Measurements from ENCODE around the gene EIF5B. TPM values are rescaled to one million over a fixed set of nuclear protein-coding genes. Genes with fewer than 3 reads are reported as not detected.
"Not testable (repeated sequence)": the region's sequence is repeated elsewhere in the genome, so short reads cannot be mapped to it uniquely, and the experiment has no call there.

Gene EIF5B
- total RNA-seq, 1 donor: 10.2 TPM

GRCh38 chr2:99368854-99369253, 31.7 kb downstream of the EIF5B start:
- not testable (repeated sequence) for DNase-seq (ENCODE audit: low read depth in 2 of 3, low spot score in 2 of 3)

- DNase-seq (ENCODE audit: low read depth in 2 of 3, low spot score in 2 of 3): no peak
Observed at GRCh38 chr2:99373144-99373543, 36.0 kb downstream of the EIF5B start.

- DNase-seq (ENCODE audit: low read depth in 2 of 3, low spot score in 2 of 3): no peak
Observed at GRCh38 chr2:99374747-99375146, 37.6 kb downstream of the EIF5B start.

- no peak for DNase-seq (ENCODE audit: low read depth in 2 of 3, low spot score in 2 of 3)
Observed at GRCh38 chr2:99376254-99376864, 39.2 kb downstream of the EIF5B start.

- no peak for DNase-seq (ENCODE audit: low read depth in 2 of 3, low spot score in 2 of 3)
Observed at GRCh38 chr2:99377879-99378278, 40.7 kb downstream of the EIF5B start.

GRCh38 chr2:99380376-99381010, 43.3 kb downstream of the EIF5B start:
- DNase-seq (ENCODE audit: low read depth in 2 of 3, low spot score in 2 of 3): no peak

GRCh38 chr2:99382143-99382542, 45.0 kb downstream of the EIF5B start:
- DNase-seq (ENCODE audit: low read depth in 2 of 3, low spot score in 2 of 3): no peak

- DNase-seq (ENCODE audit: low read depth in 2 of 3, low spot score in 2 of 3): no peak
Observed at GRCh38 chr2:99386011-99386410, 48.8 kb downstream of the EIF5B start.

- no peak for DNase-seq (ENCODE audit: low read depth in 2 of 3, low spot score in 2 of 3)
Observed at GRCh38 chr2:99388892-99389291, 51.7 kb downstream of the EIF5B start.

GRCh38 chr2:99389371-99389770, 52.2 kb downstream of the EIF5B start:
- DNase-seq (ENCODE audit: low read depth in 2 of 3, low spot score in 2 of 3): no peak

GRCh38 chr2:99389946-99390345, 52.8 kb downstream of the EIF5B start:
- DNase-seq (ENCODE audit: low read depth in 2 of 3, low spot score in 2 of 3): no peak

GRCh38 chr2:99395589-99396130, 58.5 kb downstream of the EIF5B start:
- DNase-seq (ENCODE audit: low read depth in 2 of 3, low spot score in 2 of 3): no peak

- DNase-seq (ENCODE audit: low read depth in 2 of 3, low spot score in 2 of 3): no peak
Observed at GRCh38 chr2:99397266-99397920, 60.2 kb downstream of the EIF5B start.

- no peak for DNase-seq (ENCODE audit: low read depth in 2 of 3, low spot score in 2 of 3)
Observed at GRCh38 chr2:99398303-99398702, 61.1 kb downstream of the EIF5B start.

- DNase-seq (ENCODE audit: low read depth in 2 of 3, low spot score in 2 of 3): no peak
Observed at GRCh38 chr2:99399063-99399462, 61.9 kb downstream of the EIF5B start.

- no peak for DNase-seq (ENCODE audit: low read depth in 2 of 3, low spot score in 2 of 3)
Observed at GRCh38 chr2:99399795-99400194, 62.6 kb downstream of the EIF5B start.

GRCh38 chr2:99401841-99402240, 64.7 kb downstream of the EIF5B start:
- no peak for DNase-seq (ENCODE audit: low read depth in 2 of 3, low spot score in 2 of 3)

- no peak for DNase-seq (ENCODE audit: low read depth in 2 of 3, low spot score in 2 of 3)
Observed at GRCh38 chr2:99403084-99403483, 65.9 kb downstream of the EIF5B start.

- DNase-seq (ENCODE audit: low read depth in 2 of 3, low spot score in 2 of 3): peak in 1 of 3 donors; percentile 4
Observed at GRCh38 chr2:99403524-99403923, 66.3 kb downstream of the EIF5B start.

GRCh38 chr2:99404039-99404796, 67.0 kb downstream of the EIF5B start:
- DNase-seq (ENCODE audit: low read depth in 2 of 3, low spot score in 2 of 3): peak in 1 of 3 donors; percentile 2
